DND-41 (cell line): Measurements from ENCODE around the gene MOGAT3.

Source experiments
- CTCF ChIP-seq: IDR thresholded peaks from 2 replicates; pipeline ENCODE4 v1.5.1; 2012; ENCODE audit warnings: borderline replicate concordance, low read length, moderate library complexity, mild to moderate bottlenecking; ENCODE audit not compliant: poor library complexity, severe bottlenecking; ENCODE audit errors: extremely low read depth
- EZH2 ChIP-seq: IDR thresholded peaks from 3 replicates; pipeline ENCODE4 v1.6.1; 2012; ENCODE audit warnings: borderline replicate concordance, low read depth, mild to moderate bottlenecking, moderate library complexity, low read length, inconsistent platforms; ENCODE audit not compliant: severe bottlenecking

GRCh38 chr7:101161692-101162471 lies 39.0 kb downstream of the MOGAT3 start:
- TF ChIP-seq CTCF = no peak
- no peak for TF ChIP-seq EZH2
